ENCODE data around the gene OGA. TPM values are rescaled to one million over a fixed set of nuclear protein-coding genes. Genes with fewer than 3 reads are reported as not detected.

The OGA gene
- polyA plus RNA-seq, 1 experiment = 25.6 TPM

DNA sequence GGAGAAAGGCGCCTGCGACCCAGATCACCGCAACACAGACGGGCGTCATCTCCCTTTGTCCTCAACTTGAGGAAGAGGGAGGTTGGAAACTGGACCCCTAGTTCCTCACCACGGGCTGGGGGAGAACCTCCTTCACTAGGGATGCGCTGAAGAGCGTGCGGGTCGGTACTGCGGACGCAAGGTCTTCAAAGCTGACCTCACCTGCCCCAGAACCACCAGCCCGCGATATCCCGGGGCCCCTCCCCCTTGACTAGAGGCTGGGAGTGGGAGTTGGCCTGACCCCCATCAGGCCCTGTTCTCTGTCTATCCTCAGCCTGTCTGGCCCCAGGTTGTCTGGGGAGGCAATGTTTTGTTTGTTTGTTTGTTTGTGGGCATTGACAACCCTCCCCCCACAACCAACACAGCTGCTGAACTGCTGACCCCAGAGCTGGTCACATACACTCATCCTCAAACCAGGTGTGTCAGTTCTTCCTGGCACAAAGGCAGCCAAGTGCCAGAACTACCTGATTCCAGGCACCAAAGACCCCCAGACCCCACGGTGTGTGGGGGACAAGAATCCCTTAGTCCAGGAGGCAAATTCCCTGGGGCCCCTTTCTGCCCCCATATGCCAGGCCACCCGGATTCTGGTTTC, 37.9 kb downstream of the OGA start:
- DNase-seq (ENCODE audit: low read depth) = no peak
- Histone ChIP-seq H3K36me3 (ENCODE audit: control insufficient read depth, insufficient read depth, low read length) (no peaks in the 10 kb centered on the region), H3K4me3 (ENCODE audit: low read depth, low read length) (no peak overlapping the region), H3K27me3 (ENCODE audit: control insufficient read depth, insufficient read depth, low read length) (peaks cover 12% of the 10 kb centered on the region)
- POLR2A ChIA-PET = no interaction called here
- CTCF ChIA-PET = interaction anchor here (0.5 to 5.9 kb wide), 18 partner anchors 8 to 616 kb away, joined by 3 to 88 read pairs (median 8); partner anchors contain the start of genes DPCD, OGA and POLL
- TF ChIP-seq, protein P1, sequence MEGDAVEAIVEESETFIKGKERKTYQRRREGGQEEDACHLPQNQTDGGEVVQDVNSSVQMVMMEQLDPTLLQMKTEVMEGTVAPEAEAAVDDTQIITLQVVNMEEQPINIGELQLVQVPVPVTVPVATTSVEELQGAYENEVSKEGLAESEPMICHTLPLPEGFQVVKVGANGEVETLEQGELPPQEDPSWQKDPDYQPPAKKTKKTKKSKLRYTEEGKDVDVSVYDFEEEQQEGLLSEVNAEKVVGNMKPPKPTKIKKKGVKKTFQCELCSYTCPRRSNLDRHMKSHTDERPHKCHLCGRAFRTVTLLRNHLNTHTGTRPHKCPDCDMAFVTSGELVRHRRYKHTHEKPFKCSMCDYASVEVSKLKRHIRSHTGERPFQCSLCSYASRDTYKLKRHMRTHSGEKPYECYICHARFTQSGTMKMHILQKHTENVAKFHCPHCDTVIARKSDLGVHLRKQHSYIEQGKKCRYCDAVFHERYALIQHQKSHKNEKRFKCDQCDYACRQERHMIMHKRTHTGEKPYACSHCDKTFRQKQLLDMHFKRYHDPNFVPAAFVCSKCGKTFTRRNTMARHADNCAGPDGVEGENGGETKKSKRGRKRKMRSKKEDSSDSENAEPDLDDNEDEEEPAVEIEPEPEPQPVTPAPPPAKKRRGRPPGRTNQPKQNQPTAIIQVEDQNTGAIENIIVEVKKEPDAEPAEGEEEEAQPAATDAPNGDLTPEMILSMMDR (IDR thresholded peaks at IDR 0.05; ENCODE audit: insufficient read depth, low read depth, low read length) = no peak

DNA sequence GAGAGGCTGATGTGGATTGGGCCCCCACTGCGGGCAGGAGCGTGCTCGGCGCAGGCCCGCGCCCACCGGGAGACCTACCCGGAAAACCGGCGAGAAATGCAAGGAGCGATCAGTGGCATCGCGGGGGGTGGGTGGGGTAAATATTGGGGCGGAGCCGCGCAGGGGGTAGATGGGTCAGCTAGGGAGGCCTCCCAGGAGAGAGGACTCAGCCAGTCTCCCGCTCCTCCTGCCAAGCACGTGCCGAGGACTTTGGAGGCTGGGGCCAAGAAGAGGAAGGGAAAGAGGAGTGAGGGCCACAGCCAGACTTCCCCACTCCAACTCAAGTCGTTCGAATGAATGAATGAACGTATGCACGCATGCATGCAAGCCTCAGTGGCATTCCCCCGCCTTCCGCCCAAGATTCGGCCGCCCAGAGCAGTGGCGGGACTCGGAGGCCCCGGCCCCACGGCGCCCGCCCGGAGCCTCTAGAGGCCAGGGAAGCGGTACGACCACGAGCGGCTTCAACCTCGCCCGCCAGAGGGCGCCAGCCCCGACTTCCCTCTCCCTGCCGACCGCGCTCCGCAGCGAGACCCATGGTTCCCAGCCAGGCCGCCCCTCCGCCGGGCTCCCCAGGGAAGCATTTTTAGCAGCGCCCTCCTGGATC, 38.6 kb downstream of the OGA start:
- ChIA-PET POLR2A (no interaction called here), CTCF (interaction anchor here (0.5 to 5.9 kb wide), 22 partner anchors 13 to 625 kb away, joined by 3 to 88 read pairs (median 4); partner anchors contain the start of genes DPCD, OGA and POLL)
- TF ChIP-seq, protein P1 (IDR thresholded peaks at IDR 0.05; ENCODE audit: insufficient read depth, low read depth, low read length) = peak; percentile 92
- Histone ChIP-seq H3K27me3 (ENCODE audit: control insufficient read depth, insufficient read depth, low read length) (peaks cover 18% of the 10 kb centered on the region), H3K4me3 (ENCODE audit: low read depth, low read length) (no peak overlapping the region; the same call in 1 of the 2 replicates), H3K36me3 (ENCODE audit: control insufficient read depth, insufficient read depth, low read length) (no peaks in the 10 kb centered on the region)
- no peak for DNase-seq (ENCODE audit: low read depth)

DNA sequence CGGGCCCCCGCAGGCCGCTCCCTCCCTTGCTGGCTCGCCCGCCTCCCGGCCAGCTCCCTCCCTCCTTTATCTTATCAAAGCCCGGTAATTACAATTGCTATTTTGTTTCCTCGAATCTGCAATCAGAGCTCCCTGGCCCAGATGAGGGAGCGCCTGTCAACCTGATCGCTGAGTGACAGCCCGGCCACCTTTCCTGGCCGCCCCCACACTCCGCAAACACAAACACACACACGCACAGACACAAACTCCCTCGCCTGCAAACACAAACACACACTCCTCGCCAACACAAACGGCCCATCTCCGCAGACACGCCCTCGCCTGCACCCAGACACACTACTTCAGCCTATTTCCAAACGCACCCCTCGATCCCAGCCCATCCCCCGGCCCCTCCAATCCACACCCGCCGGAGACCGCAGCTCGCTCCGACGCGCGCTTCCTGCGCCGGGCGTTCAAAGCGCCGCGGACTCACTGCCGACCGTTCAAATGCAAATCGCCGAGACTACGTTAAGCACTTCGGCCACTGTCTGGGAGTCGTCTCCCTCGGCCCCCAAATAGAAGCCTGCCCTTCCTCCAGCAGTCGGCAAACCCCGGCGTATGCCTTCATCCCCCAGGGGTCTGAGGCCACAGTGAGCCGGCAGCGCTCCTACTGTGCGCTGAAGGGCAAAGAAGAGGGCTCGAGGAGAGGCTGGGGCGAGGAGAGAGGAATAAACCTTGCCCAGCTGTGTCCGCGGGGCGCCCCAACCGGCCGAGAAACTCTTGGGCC, 39.3 kb downstream of the OGA start:
- TF ChIP-seq, protein P1 (IDR thresholded peaks at IDR 0.05; ENCODE audit: insufficient read depth, low read depth, low read length) = no peak
- H3K27me3 ChIP-seq (ENCODE audit: control insufficient read depth, insufficient read depth, low read length) = peaks cover 23% of the 10 kb centered on the region
- no peak overlapping the region for H3K4me3 ChIP-seq (ENCODE audit: low read depth, low read length)
- POLR2A ChIA-PET = no interaction called here
- DNase-seq (ENCODE audit: low read depth) = no peak
- no peaks in the 10 kb centered on the region for H3K36me3 ChIP-seq (ENCODE audit: control insufficient read depth, insufficient read depth, low read length)
- CTCF ChIA-PET = interaction anchor here (0.6 to 1.6 kb wide), 12 partner anchors 10 to 625 kb away, joined by 3 to 11 read pairs (median 3); no protein-coding TSS in a partner anchor

DNA sequence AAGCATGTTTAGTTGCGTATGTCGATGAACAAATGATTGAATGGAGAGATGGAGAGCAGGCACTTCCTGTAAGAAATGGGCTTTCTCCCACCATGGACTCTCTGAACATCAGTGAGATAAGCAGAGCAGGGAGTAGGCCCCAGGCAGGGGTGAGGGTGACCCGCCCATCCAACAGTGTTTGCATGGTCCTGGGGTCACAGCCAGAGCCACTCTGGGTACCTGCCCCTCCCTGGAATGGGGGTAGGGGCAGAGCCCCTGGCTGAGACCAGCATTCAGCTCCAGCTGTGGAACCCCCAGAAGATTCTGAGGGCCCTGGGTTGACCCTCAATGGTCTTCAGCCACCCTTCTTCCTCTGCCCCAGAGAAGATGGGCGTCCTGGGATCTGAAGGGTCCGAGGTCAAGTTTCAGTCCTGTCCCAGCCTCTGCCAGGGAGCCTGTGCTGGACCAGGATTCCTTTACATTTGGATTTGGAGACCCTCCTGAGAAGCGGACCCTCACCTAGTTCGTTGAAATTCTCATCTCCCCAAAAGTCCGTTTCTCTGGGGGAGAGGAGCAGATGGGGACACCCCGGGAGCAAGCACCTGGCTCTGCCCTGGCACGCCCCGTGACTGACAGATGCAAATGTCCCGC, 40.0 kb downstream of the OGA start:
- DNase-seq (ENCODE audit: low read depth) = no peak
- ChIA-PET POLR2A (no interaction called here), CTCF (interaction anchor here (0.9 to 1.6 kb wide), 6 partner anchors 11 to 564 kb away, joined by 3 to 11 read pairs (median 4); no protein-coding TSS in a partner anchor)

More for the DNA sequence above, 40.0 kb downstream of the OGA start:
- TF ChIP-seq, protein P1 (IDR thresholded peaks at IDR 0.05; ENCODE audit: insufficient read depth, low read depth, low read length) = no peak
- Histone ChIP-seq H3K36me3 (ENCODE audit: control insufficient read depth, insufficient read depth, low read length) (no peaks in the 10 kb centered on the region), H3K4me3 (ENCODE audit: low read depth, low read length) (no peak overlapping the region), H3K27me3 (ENCODE audit: control insufficient read depth, insufficient read depth, low read length) (peaks cover 24% of the 10 kb centered on the region)

Measured in BJ (cell line).